ENCODE data around the gene MCM3AP. TPM values are rescaled to one million over a fixed set of nuclear protein-coding genes. Genes with fewer than 3 reads are reported as not detected.

Gene MCM3AP
- total RNA-seq, 1 experiment from 2014 or later = 140 TPM

GRCh38 chr21:46207006-46207919 lies 78.1 kb downstream of the MCM3AP start:
- no peak overlapping the region for H3K4me2 ChIP-seq (ENCODE audit: low read length)

DNA sequence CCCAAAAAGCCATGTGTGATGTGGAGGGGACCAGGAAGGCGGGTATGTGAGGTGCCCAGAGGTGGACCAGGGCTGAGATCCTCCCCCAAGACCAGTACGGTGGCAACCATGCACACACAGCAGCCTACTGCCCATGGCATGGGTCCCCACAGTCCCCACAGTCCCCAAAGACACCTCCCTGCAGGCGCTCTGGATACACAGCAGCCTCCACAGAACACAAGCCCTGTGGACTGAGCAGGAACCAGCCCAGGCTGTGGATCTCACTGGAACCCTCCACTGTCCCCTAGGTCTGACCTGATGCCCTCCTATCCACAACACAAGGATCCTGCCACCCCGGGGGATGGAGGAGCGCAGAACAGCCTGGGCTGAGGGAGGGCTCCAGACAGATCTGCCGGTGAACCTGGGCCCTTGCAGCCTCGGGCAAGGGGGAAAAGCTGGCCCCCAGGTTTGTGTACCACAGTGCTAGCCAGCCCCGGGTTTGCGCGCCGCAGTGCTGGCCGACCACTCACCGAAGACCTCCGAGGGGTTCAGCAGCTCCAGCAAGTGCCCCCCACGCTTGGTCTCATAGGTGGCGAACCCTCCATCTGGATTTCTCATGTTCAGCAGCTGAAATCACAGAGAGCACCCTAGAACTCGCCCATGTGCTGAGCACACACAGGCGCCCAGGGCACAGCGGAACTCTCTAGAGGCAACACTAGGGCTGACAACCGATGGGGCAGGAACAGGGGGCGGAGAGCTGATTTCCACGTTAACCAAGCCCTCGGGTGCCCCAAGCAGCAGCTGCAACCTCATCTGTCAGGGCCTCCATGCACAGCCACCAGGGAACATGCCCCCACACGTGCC lies 79.0 kb downstream of the MCM3AP start:
- no peak for DNase-seq
- Histone ChIP-seq H4K20me1 (ENCODE audit: low read length) (no peaks in the 10 kb centered on the region), H3K4me2 (ENCODE audit: low read length) (no peak overlapping the region), H3K27ac (ENCODE audit: low read length) (no peak overlapping the region), H3K9ac (ENCODE audit: low read length) (no peak overlapping the region), H3K4me3 (ENCODE audit: low read length) (no peak overlapping the region), H3K4me1 (ENCODE audit: insufficient read depth, low read length) (no peaks in the 10 kb centered on the region), H2AFZ (ENCODE audit: low read length) (no peak overlapping the region), H3K9me2 (replicated peaks; ENCODE audit: low read length) (no peaks in the 10 kb centered on the region), H3K9me3 (ENCODE audit: low read length) (no peaks in the 10 kb centered on the region), H3K27me3 (ENCODE audit: low read length) (no peaks in the 10 kb centered on the region), H3K79me2 (ENCODE audit: low read length) (no peaks in the 10 kb centered on the region), H3F3A (ENCODE audit: low read length, unreplicated experiment) (no peaks in the 10 kb centered on the region), H3K36me3 (ENCODE audit: low read depth, low read length) (peaks cover 5% of the 10 kb centered on the region; the same call in 1 of the 2 replicates)
- BruUV-seq (replicated peaks) = no TSS peak
- TF ChIP-seq, protein P1, sequence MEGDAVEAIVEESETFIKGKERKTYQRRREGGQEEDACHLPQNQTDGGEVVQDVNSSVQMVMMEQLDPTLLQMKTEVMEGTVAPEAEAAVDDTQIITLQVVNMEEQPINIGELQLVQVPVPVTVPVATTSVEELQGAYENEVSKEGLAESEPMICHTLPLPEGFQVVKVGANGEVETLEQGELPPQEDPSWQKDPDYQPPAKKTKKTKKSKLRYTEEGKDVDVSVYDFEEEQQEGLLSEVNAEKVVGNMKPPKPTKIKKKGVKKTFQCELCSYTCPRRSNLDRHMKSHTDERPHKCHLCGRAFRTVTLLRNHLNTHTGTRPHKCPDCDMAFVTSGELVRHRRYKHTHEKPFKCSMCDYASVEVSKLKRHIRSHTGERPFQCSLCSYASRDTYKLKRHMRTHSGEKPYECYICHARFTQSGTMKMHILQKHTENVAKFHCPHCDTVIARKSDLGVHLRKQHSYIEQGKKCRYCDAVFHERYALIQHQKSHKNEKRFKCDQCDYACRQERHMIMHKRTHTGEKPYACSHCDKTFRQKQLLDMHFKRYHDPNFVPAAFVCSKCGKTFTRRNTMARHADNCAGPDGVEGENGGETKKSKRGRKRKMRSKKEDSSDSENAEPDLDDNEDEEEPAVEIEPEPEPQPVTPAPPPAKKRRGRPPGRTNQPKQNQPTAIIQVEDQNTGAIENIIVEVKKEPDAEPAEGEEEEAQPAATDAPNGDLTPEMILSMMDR (conservative IDR thresholded peaks at IDR 0.05; ENCODE audit: low read depth, low read length) = no peak
- TF ChIP-seq EZH2phosphoT487 (IDR thresholded peaks at IDR 0.05; ENCODE audit: borderline replicate concordance, low read length) (no peak), EZH2 (IDR thresholded peaks at IDR 0.05; ENCODE audit: low read length, unreplicated experiment) (no peak)
- CTCF ChIA-PET = no interaction called here
- no peak for ATAC-seq
- POLR2A ChIA-PET (ENCODE audit: unreplicated experiment) = no interaction called here
- intact Hi-C loops (cut with micrococcal nuclease) = no loop called here

More at GRCh38 chr21:46207006-46207919, 78.1 kb downstream of the MCM3AP start:
- no peak for ATAC-seq
- Histone ChIP-seq H3K4me1 (ENCODE audit: insufficient read depth, low read length) (no peaks in the 10 kb centered on the region), H3K9me3 (ENCODE audit: low read length) (no peaks in the 10 kb centered on the region), H3K9me2 (replicated peaks; ENCODE audit: low read length) (no peaks in the 10 kb centered on the region), H3K27ac (ENCODE audit: low read length) (no peak overlapping the region), H3K27me3 (ENCODE audit: low read length) (no peaks in the 10 kb centered on the region), H3K4me3 (ENCODE audit: low read length) (no peak overlapping the region), H3K79me2 (ENCODE audit: low read length) (no peaks in the 10 kb centered on the region), H2AFZ (ENCODE audit: low read length) (no peak overlapping the region), H4K20me1 (ENCODE audit: low read length) (no peaks in the 10 kb centered on the region), H3K9ac (ENCODE audit: low read length) (no peak overlapping the region), H3F3A (ENCODE audit: low read length, unreplicated experiment) (no peaks in the 10 kb centered on the region), H3K36me3 (ENCODE audit: low read depth, low read length) (peaks cover 5% of the 10 kb centered on the region; the same call in 1 of the 2 replicates)
- CTCF ChIA-PET = no interaction called here
- DNase-seq = no peak
- intact Hi-C loops (cut with micrococcal nuclease) = no loop called here
- POLR2A ChIA-PET (ENCODE audit: unreplicated experiment) = no interaction called here
- BruUV-seq (replicated peaks) = no TSS peak
- TF ChIP-seq EZH2 (IDR thresholded peaks at IDR 0.05; ENCODE audit: low read length, unreplicated experiment) = no peak
- TF ChIP-seq, protein P1 (conservative IDR thresholded peaks at IDR 0.05; ENCODE audit: low read depth, low read length) = no peak
- no peak for TF ChIP-seq EZH2phosphoT487 (IDR thresholded peaks at IDR 0.05; ENCODE audit: borderline replicate concordance, low read length)
